ENCODE results near the gene ATXN7L3. TPM values are rescaled to one million over a fixed set of nuclear protein-coding genes. Genes with fewer than 3 reads are reported as not detected.

The ATXN7L3 gene
- total RNA-seq, 1 experiment from 2014 or later = 86.7 TPM

Small RNA genes within 50 kb of the gene (microRNA-seq; reads per million reads assigned to microRNA genes)
- gene MIR6782 (ENCODE audit: borderline number of aligned reads) = not detected

Other genes starting within 250 kb of the ATXN7L3 start
- 0.52 TPM for gene PYY, start 245.9 kb downstream of the ATXN7L3 start, total RNA-seq (2021; ENCODE audit: unreplicated experiment)
- gene NAGS, start 195.3 kb downstream of the ATXN7L3 start, total RNA-seq (2021; ENCODE audit: unreplicated experiment) = 10.0 TPM
- gene TMEM101, start 184.9 kb downstream of the ATXN7L3 start, total RNA-seq (2021; ENCODE audit: unreplicated experiment) = 43.8 TPM
- gene LSM12, start 133.2 kb downstream of the ATXN7L3 start, total RNA-seq (2021; ENCODE audit: unreplicated experiment) = 99.6 TPM
- 50.6 TPM for gene G6PC3, start 129.1 kb downstream of the ATXN7L3 start, total RNA-seq (2021; ENCODE audit: unreplicated experiment)
- 32.9 TPM for gene HDAC5, start 76.2 kb downstream of the ATXN7L3 start, total RNA-seq (2021; ENCODE audit: unreplicated experiment)
- gene HROB, start 58.0 kb downstream of the ATXN7L3 start, total RNA-seq (2021; ENCODE audit: unreplicated experiment) = 14.3 TPM
- gene ASB16, start 29.2 kb downstream of the ATXN7L3 start, total RNA-seq (2021; ENCODE audit: unreplicated experiment) = 0.37 TPM
- gene TMUB2, start 12.9 kb downstream of the ATXN7L3 start, total RNA-seq (2021; ENCODE audit: unreplicated experiment) = 25.1 TPM
- gene UBTF, start 19.8 kb upstream of the ATXN7L3 start, total RNA-seq (2021; ENCODE audit: unreplicated experiment) = 84.3 TPM
- 0.22 TPM for gene SLC4A1, start 68.3 kb upstream of the ATXN7L3 start, total RNA-seq (2021; ENCODE audit: unreplicated experiment)
- 0.61 TPM for gene RUNDC3A, start 108.7 kb upstream of the ATXN7L3 start, total RNA-seq (2021; ENCODE audit: unreplicated experiment)
- gene SLC25A39, start 124.9 kb upstream of the ATXN7L3 start, total RNA-seq (2021; ENCODE audit: unreplicated experiment) = 326 TPM
- 206 TPM for gene GRN, start 145.4 kb upstream of the ATXN7L3 start, total RNA-seq (2021; ENCODE audit: unreplicated experiment)
- gene FAM171A2, start 164.0 kb upstream of the ATXN7L3 start, total RNA-seq (2021; ENCODE audit: unreplicated experiment) = 18.0 TPM
- gene ITGA2B, start 189.8 kb upstream of the ATXN7L3 start, total RNA-seq (2021; ENCODE audit: unreplicated experiment) = 7.6 TPM